Activated CD4-positive, alpha-beta memory T cell treated with anti-CD3 and anti-CD28 coated beads, Interleukin-2, amount 10 ng/mL, durations not matched to agents 7 days and 5 days (primary cell): ENCODE measurements around the gene BPGM. TPM values are rescaled to one million over a fixed set of nuclear protein-coding genes. Genes with fewer than 3 reads are reported as not detected.

ENCODE experiments used
- CTCF ChIA-PET: fragments of 350-600 bp; sonication (Branson Sonifier 250); formaldehyde crosslinking; loops from one replicate; lab custom pipeline; 2021; ENCODE audit warnings: antibody characterized with exemption, inconsistent platforms; lab: Charles Lee
- POLR2A ChIA-PET: fragments of 350-600 bp; sonication (Branson Sonifier 250); formaldehyde crosslinking; loops from one replicate; lab custom pipeline; 2021; ENCODE audit warnings: antibody characterized with exemption; lab: Charles Lee
- DNase-seq: peaks from one replicate; pipeline ENCODE4 v3.0.0-alpha.2; 2020
- H3K27ac Mint-ChIP-seq: one replicate; pipeline ENCODE4 v1.8.0; 2021; ENCODE audit warnings: mild to moderate bottlenecking, mixed read lengths
- H3K27me3 Mint-ChIP-seq: one replicate; pipeline ENCODE4 v1.8.0; 2021; ENCODE audit warnings: mixed read lengths
- H3K36me3 Mint-ChIP-seq: one replicate; pipeline ENCODE4 v1.8.0; 2021; ENCODE audit warnings: low read depth, mixed read lengths
- H3K4me1 Mint-ChIP-seq: one replicate; pipeline ENCODE4 v1.8.0; 2021; ENCODE audit warnings: mixed read lengths
- H3K4me3 Mint-ChIP-seq: one replicate; pipeline ENCODE4 v1.8.0; 2021; ENCODE audit warnings: mild to moderate bottlenecking, mixed read lengths
- H3K9me3 Mint-ChIP-seq: one replicate; pipeline ENCODE4 v1.8.0; 2021; ENCODE audit warnings: mixed read lengths
- total RNA-seq, 2 experiments: library from RNA; stranded (reverse); gene quantifications; one replicate each; pipeline ENCODE4 v1.2.3, GENCODE V29; 2021

The BPGM gene
- total RNA-seq, 2 experiments from 2014 or later: 27.3 to 29.3 TPM

GRCh38 chr7:134720091-134720935, 73.7 kb downstream of the BPGM start:
- Mint-ChIP-seq H3K36me3 (no peaks in the 10 kb centered on the region), H3K9me3 (no peaks in the 10 kb centered on the region), H3K27ac (no peak overlapping the region), H3K4me1 (no peaks in the 10 kb centered on the region), H3K4me3 (no peak overlapping the region), H3K27me3 (peaks cover 2% of the 10 kb centered on the region)
- ChIA-PET CTCF (interaction anchor here (0.7 kb wide), 1 partner anchor 449 kb away, joined by 3 read pairs; no protein-coding TSS in a partner anchor), POLR2A (no interaction called here)
- no peak for DNase-seq

DNA sequence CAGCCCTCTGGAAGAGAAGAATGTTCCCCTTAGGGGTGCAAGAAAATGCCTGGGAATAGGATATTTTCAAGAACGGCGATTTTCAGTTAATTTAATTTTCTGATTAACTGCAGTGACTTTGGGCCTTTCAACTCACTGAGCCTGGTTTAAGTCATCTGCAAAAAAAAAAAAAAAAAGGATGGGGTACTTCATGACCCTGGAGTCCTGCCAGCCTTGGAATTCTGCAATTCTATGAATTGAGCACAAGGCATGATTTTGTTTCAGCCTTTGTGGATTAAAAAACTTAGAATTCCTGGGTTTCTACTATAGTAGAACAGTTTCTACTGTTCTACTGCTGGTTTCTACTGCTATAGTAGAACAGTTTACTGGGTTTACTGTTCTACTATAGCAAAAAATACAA, 74.5 kb downstream of the BPGM start:
- Mint-ChIP-seq H3K36me3 (no peaks in the 10 kb centered on the region), H3K4me3 (no peak overlapping the region), H3K27ac (no peak overlapping the region), H3K9me3 (no peaks in the 10 kb centered on the region), H3K27me3 (peaks cover 2% of the 10 kb centered on the region), H3K4me1 (no peaks in the 10 kb centered on the region)
- CTCF ChIA-PET: no interaction called here
- POLR2A ChIA-PET: no interaction called here
- DNase-seq: no peak

DNA sequence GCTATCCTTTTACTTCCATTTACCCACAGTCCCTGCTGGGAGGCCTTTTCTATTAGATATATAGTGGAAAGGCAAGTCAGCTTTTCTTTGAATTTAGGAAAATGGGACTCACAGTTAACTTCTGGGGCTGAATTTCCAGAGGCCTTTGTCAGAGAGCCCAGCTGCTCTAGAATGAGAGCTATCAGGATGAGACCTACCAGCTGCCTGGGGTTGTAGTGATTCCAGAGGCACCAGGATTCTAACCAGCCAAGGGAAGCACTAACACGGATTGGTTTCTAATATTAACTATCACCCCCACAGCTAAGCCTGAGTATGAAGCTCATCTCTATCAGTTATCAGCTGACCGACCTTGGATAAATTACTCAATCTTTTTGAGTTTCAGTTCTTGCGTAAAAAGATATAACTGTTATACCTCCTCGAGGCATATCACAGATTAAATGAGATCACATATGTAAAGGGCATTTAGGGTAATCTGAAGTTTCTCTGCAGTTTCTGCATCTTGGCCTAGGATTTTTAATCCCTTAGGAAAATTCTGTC, 76.2 kb downstream of the BPGM start:
- no peaks in the 10 kb centered on the region for H3K4me1 Mint-ChIP-seq
- H3K9me3 Mint-ChIP-seq: no peaks in the 10 kb centered on the region
- no peak for DNase-seq
- CTCF ChIA-PET: interaction anchor here (0.6 to 2.5 kb wide), 2 partner anchors 28 to 31 kb away, joined by 3 to 19 read pairs; no protein-coding TSS in a partner anchor
- H3K4me3 Mint-ChIP-seq: no peak overlapping the region
- H3K27ac Mint-ChIP-seq: no peak overlapping the region
- H3K36me3 Mint-ChIP-seq: no peaks in the 10 kb centered on the region
- H3K27me3 Mint-ChIP-seq: peaks cover 2% of the 10 kb centered on the region
- POLR2A ChIA-PET: no interaction called here

- H3K4me3 Mint-ChIP-seq: no peak overlapping the region
- H3K9me3 Mint-ChIP-seq: no peaks in the 10 kb centered on the region
- POLR2A ChIA-PET: no interaction called here
- no peak for DNase-seq
- no peaks in the 10 kb centered on the region for H3K4me1 Mint-ChIP-seq
- H3K27ac Mint-ChIP-seq: no peak overlapping the region
- CTCF ChIA-PET: interaction anchor here (0.6 to 2.5 kb wide), 12 partner anchors 7 to 219 kb away, joined by 3 to 19 read pairs (median 4); no protein-coding TSS in a partner anchor
- peaks cover 2% of the 10 kb centered on the region for H3K27me3 Mint-ChIP-seq
- H3K36me3 Mint-ChIP-seq: no peaks in the 10 kb centered on the region
These were observed 77.2 kb downstream of the BPGM start for GRCh38 chr7:134723892-134724291.

GRCh38 chr7:134724606-134725005, 78.0 kb downstream of the BPGM start:
- Mint-ChIP-seq H3K27me3 (no peaks in the 10 kb centered on the region), H3K4me3 (no peak overlapping the region), H3K4me1 (no peaks in the 10 kb centered on the region), H3K9me3 (no peaks in the 10 kb centered on the region), H3K36me3 (no peaks in the 10 kb centered on the region), H3K27ac (no peak overlapping the region)
- DNase-seq: no peak
- ChIA-PET POLR2A (no interaction called here), CTCF (interaction anchor here (0.6 to 2.5 kb wide), 13 partner anchors 8 to 218 kb away, joined by 3 to 19 read pairs (median 4); no protein-coding TSS in a partner anchor)

DNA sequence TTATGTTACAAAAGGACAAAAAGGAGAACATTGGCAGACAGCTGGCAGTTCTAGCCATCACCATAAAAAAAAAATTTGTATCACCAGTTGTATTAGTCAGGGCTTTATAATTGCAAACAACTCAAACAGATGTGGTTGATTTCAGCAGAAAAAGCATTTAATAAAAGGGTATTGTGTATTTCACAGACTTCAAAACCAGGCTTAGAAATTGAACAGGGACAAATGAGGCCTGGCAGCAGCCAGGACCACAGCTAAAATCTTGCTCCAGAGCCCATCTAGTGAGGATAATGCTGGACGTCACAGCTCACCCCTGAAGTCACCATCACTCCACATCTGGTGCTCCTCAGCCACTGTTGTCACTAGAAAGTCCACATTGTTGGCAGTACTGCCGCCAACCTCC, 79.9 kb downstream of the BPGM start:
- no peaks in the 10 kb centered on the region for H3K27me3 Mint-ChIP-seq
- peaks cover 9% of the 10 kb centered on the region for H3K4me1 Mint-ChIP-seq
- H3K4me3 Mint-ChIP-seq: no peak overlapping the region
- no peaks in the 10 kb centered on the region for H3K9me3 Mint-ChIP-seq
- CTCF ChIA-PET: interaction anchor here (1.4 to 1.5 kb wide), 2 partner anchors 9 to 40 kb away, joined by 3 to 5 read pairs; no protein-coding TSS in a partner anchor
- no peak for DNase-seq
- no peaks in the 10 kb centered on the region for H3K36me3 Mint-ChIP-seq
- POLR2A ChIA-PET: interaction anchor here (1.0 kb wide), 1 partner anchor 31 kb away, joined by 3 read pairs; no protein-coding TSS in a partner anchor
- no peak overlapping the region for H3K27ac Mint-ChIP-seq

GRCh38 chr7:134727711-134728110, 81.1 kb downstream of the BPGM start:
- Mint-ChIP-seq H3K4me1 (peaks cover 13% of the 10 kb centered on the region), H3K27ac (no peak overlapping the region), H3K4me3 (no peak overlapping the region), H3K9me3 (no peaks in the 10 kb centered on the region), H3K27me3 (no peaks in the 10 kb centered on the region), H3K36me3 (no peaks in the 10 kb centered on the region)
- ChIA-PET POLR2A (no interaction called here), CTCF (interaction anchor here (1.4 to 2.1 kb wide), 2 partner anchors 9 to 41 kb away, joined by 5 to 8 read pairs; no protein-coding TSS in a partner anchor)
- DNase-seq: no peak

Other genes starting within 250 kb of the BPGM start
- gene AKR1B1, start 187.8 kb upstream of the BPGM start, total RNA-seq: 10 to 100 TPM; 89.5 to 89.9 TPM
- gene AKR1B10, start 119.3 kb upstream of the BPGM start, total RNA-seq: not detected
- not detected for gene AKR1B15, start 97.7 kb upstream of the BPGM start, total RNA-seq
- gene CALD1, start 132.8 kb downstream of the BPGM start, total RNA-seq: under 1 TPM; 0.38 to 0.63 TPM